A549 (cell line): ENCODE data around the gene MARCO. TPM values are rescaled to one million over a fixed set of nuclear protein-coding genes. Genes with fewer than 3 reads are reported as not detected.

Experiments used
- ATAC-seq, 2 experiments: fragments of 200-7000 bp in 1 of 2; fragments of >200 bp in 1 of 2; cut with Nextera tagmentation in 1 of 2; cut with Tn5 transposase in 1 of 2; 3 replicates each; pipeline versions ENCODE4 v1.8.0 to v1.9.1; 2018 to 2020; ENCODE audit warnings: mild to moderate bottlenecking in 1 of 2, moderate library complexity in 1 of 2
- CTCF ChIA-PET: fragments of 300-600 bp; sonication (Branson Sonifier 250); formaldehyde crosslinking; extraction: SDS; loops from one replicate; lab custom pipeline; 2021; ENCODE audit warnings: antibody characterized with exemption, inconsistent platforms; lab: Yijun Ruan, JAX
- POLR2A ChIA-PET: fragments of 350-600 bp; formaldehyde crosslinking; extraction: SDS; loops from one replicate; lab custom pipeline; 2021; ENCODE audit warnings: antibody characterized with exemption, inconsistent platforms; lab: Yijun Ruan, JAX
- DNase-seq, 2 experiments: peaks; one replicate each; pipeline versions ENCODE4 v3.0.0 to v3.0.0-alpha.2; 2011 to 2016; ENCODE audit warnings: low read depth in 1 of 2, low spot score in 1 of 2
- FAIRE-seq: peaks from 2 replicates; lab custom pipeline; 2011; peaks lifted over from hg19 to GRCh38; lab: Jason Lieb, UNC
- H3K27ac ChIP-seq, 2 experiments: fragments of >200 bp; sonication (Bioruptor Twin); formaldehyde crosslinking; 3 replicates each; pipeline ENCODE4 v1.5.1; 2016 to 2017
- H3K4me1 ChIP-seq: fragments of >200 bp; sonication (Bioruptor Twin); formaldehyde crosslinking; 3 replicates; pipeline ENCODE4 v1.6.1; 2016
- H3K4me2 ChIP-seq: fragments of >200 bp; sonication (Bioruptor Twin); formaldehyde crosslinking; 3 replicates; pipeline ENCODE4 v1.6.1; 2016
- H3K4me3 ChIP-seq: fragments of >200 bp; sonication (Bioruptor Twin); formaldehyde crosslinking; 3 replicates; pipeline ENCODE4 v1.5.1; 2016
- H3K9me3 ChIP-seq: fragments of >200 bp; sonication (Bioruptor Twin); formaldehyde crosslinking; 3 replicates; pipeline ENCODE4 v1.6.1; 2016
- BCL3 ChIP-seq: fragments of >200 bp; sonication (Bioruptor Twin); formaldehyde crosslinking; IDR thresholded peaks from 3 replicates; pipeline ENCODE4 v1.6.1; 2016
- CBX8 ChIP-seq: fragments of 200-600 bp; sonication (generic); IDR thresholded peaks from 2 replicates; pipeline ENCODE4 v1.6.1; 2016
- CEBPB ChIP-seq, 2 experiments: fragments of >200 bp in 1 of 2; sonication (Bioruptor Twin) in 1 of 2; formaldehyde crosslinking in 1 of 2; IDR thresholded peaks; 2 replicates each; pipeline ENCODE4 v1.6.1; 2012 to 2016
- CHD2 ChIP-seq: fragments of 150-350 bp; IDR thresholded peaks from 2 replicates; pipeline ENCODE4 v1.6.1; 2014; ENCODE audit warnings: low read length; ENCODE audit not compliant: partially characterized antibody
- CHD4 ChIP-seq: fragments of 200-600 bp; sonication (generic); IDR thresholded peaks from 2 replicates; pipeline ENCODE4 v1.6.1; 2016; ENCODE audit warnings: antibody characterized with exemption, mild to moderate bottlenecking, borderline replicate concordance
- CTCF ChIP-seq: fragments of >200 bp; sonication (Bioruptor Twin); formaldehyde crosslinking; IDR thresholded peaks from 3 replicates; pipeline ENCODE4 v1.5.1; 2016
- E2F6 ChIP-seq: IDR thresholded peaks from 2 replicates; pipeline ENCODE4 v1.6.1; 2012; ENCODE audit warnings: low read depth, borderline replicate concordance
- EHF ChIP-seq: fragments of 250-450 bp; sonication (Bioruptor Pico); IDR thresholded peaks from 2 replicates; pipeline ENCODE4 v1.5.0; 2020; ENCODE audit warnings: mild to moderate bottlenecking
- ESRRA ChIP-seq: fragments of 150-350 bp; IDR thresholded peaks from 2 replicates; pipeline ENCODE4 v1.6.1; 2014; ENCODE audit warnings: mild to moderate bottlenecking, low read length, borderline replicate concordance
- GATA3 ChIP-seq: IDR thresholded peaks from 2 replicates; pipeline ENCODE4 v1.6.1; 2012; ENCODE audit warnings: borderline replicate concordance
- HDAC2 ChIP-seq: fragments of 200-600 bp; sonication (generic); IDR thresholded peaks from 2 replicates; pipeline ENCODE4 v1.6.1; 2016
- HOXA7 ChIP-seq: fragments of 250-450 bp; sonication (Bioruptor Pico); IDR thresholded peaks from 2 replicates; pipeline ENCODE4 v1.5.0; 2020; ENCODE audit warnings: mild to moderate bottlenecking, moderate library complexity
- HOXB5 ChIP-seq: fragments of 250-450 bp; sonication (Bioruptor Pico); IDR thresholded peaks from 2 replicates; pipeline ENCODE4 v1.5.0; 2020; ENCODE audit warnings: mild to moderate bottlenecking, moderate library complexity
- KDM5A ChIP-seq: fragments of 200-600 bp; sonication (generic); IDR thresholded peaks from 2 replicates; pipeline ENCODE4 v1.6.1; 2016; ENCODE audit warnings: antibody characterized with exemption, mild to moderate bottlenecking
- MYC ChIP-seq: IDR thresholded peaks from 2 replicates; pipeline ENCODE4 v1.6.1; 2012; ENCODE audit warnings: mild to moderate bottlenecking, inconsistent platforms, low read length, improper control_type of control experiment, borderline replicate concordance
- NR3C1 ChIP-seq: fragments of >200 bp; sonication (Bioruptor Twin); formaldehyde crosslinking; IDR thresholded peaks from 3 replicates; pipeline ENCODE4 v1.6.1; 2017
- RAD21 ChIP-seq, 2 experiments: fragments of >200 bp in 1 of 2; sonication (Bioruptor Twin) in 1 of 2; formaldehyde crosslinking in 1 of 2; IDR thresholded peaks in 1 of 2; conservative IDR thresholded peaks in 1 of 2; 2 replicates in 1 of 2; 3 replicates in 1 of 2; pipeline ENCODE4 v1.6.1; 2012 to 2018; ENCODE audit warnings: inconsistent platforms in 1 of 2
- RCOR1 ChIP-seq: fragments of 150-350 bp; IDR thresholded peaks from 2 replicates; pipeline ENCODE4 v1.6.1; 2014; ENCODE audit warnings: antibody characterized with exemption, low read length, low read depth
- REST ChIP-seq: fragments of 200-600 bp; sonication (generic); IDR thresholded peaks from 2 replicates; pipeline ENCODE4 v1.6.1; 2016; ENCODE audit warnings: antibody characterized with exemption, mild to moderate bottlenecking, moderate library complexity
- SMC3 ChIP-seq: fragments of >200 bp; sonication (Bioruptor Twin); formaldehyde crosslinking; IDR thresholded peaks from 3 replicates; pipeline ENCODE4 v1.6.1; 2018; ENCODE audit warnings: inconsistent platforms
- TFCP2L1 ChIP-seq: fragments of 250-450 bp; sonication (Bioruptor Pico); IDR thresholded peaks from 2 replicates; pipeline ENCODE4 v1.5.0; 2021; ENCODE audit warnings: mild to moderate bottlenecking
- TP53 ChIP-seq: fragments of 250-450 bp; sonication (Bioruptor Pico); IDR thresholded peaks from 2 replicates; pipeline ENCODE4 v1.5.0; 2021; ENCODE audit warnings: mild to moderate bottlenecking, moderate library complexity
- ZSCAN20 ChIP-seq: fragments of 250-450 bp; sonication (Bioruptor Pico); IDR thresholded peaks from 2 replicates; pipeline ENCODE4 v1.8.0; 2022; ENCODE audit warnings: mild to moderate bottlenecking, moderate library complexity
- WGBS: methylation state at CpG from one replicate; pipeline ENCODE4 v1.1.6; 2017; ENCODE audit errors: missing lambda C conversion rate; 5-methylcytosine and 5-hydroxymethylcytosine counted together
- polyA plus RNA-seq, 4 experiments: library from polyadenylated mRNA; depleted of rRNA in 3 of 4; stranded (reverse); fragments of >200 nt; fragmentation: RNase III in 1 of 4; extraction: RNeasy Plus Mini Kit Qiagen cat#74134 plus additional on column Dnase treatment in 1 of 4; gene quantifications; 2 replicates in 3 of 4; 3 replicates in 1 of 4; pipeline ENCODE4 v1.2.3, GENCODE V29; 2011 to 2017

The MARCO gene
- polyA plus RNA-seq, 2 of the 4 experiments (the other 2 are of a cell fraction), result 0.05 TPM; not detected in 1

DNA sequence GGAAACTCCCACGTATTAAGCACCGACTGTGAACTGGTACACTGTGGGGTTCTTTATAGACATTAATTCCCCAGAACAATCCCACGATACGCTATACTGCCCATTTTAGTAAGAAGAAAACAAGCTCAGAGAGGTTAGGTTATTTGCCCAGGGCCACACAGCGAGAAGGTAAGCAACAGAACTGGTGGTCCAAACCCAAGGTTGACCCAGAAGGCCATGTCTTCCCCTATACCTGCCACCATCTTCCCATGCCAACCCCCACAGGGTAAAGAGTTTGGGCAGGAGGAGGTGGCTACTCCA is 69.9 kb downstream of the MARCO start:
- Histone ChIP-seq H3K27ac (0 out of 6 replicates have a peak overlapping the region, but pooled peaks of 1 of the 2 experiments have one; percentile 48), H3K9me3 (0 out of 3 replicates have a peak, but pooled peaks cover 3% of the 10 kb centered on the region), H3K4me2 (peak overlapping the region; percentile 78), H3K4me3 (0 out of 3 replicates have a peak overlapping the region, but pooled peaks have one; percentile 27), H3K4me1 (no peaks in the 10 kb centered on the region)
- ATAC-seq (no peak), DNase-seq (no peak), FAIRE-seq (no peak)
- ChIA-PET POLR2A (no interaction called here), CTCF (interaction anchor here (0.7 to 4.2 kb wide), 18 partner anchors 8 to 311 kb away, joined by 3 to 61 read pairs (median 4); no protein-coding TSS in a partner anchor)
- WGBS, result 52% methylated on average over 5 of the region's 5 CpGs
- TF ChIP-seq KDM5A (no peak), CBX8 (no peak), EHF (CRISPR knock-in tag) (no peak), CHD2 (no peak), NR3C1 (no peak), MYC (no peak), TP53 (CRISPR knock-in tag) (no peak), SMC3 (no peak), CHD4 (no peak), RAD21 (conservative IDR thresholded peaks at IDR 0.05 in 1 of 2, IDR thresholded peaks at IDR 0.05 in 1 of 2) (no peak), E2F6 (no peak), GATA3 (no peak), HOXA7 (no peak), RCOR1 (no peak)
- TF ChIP-seq, all 56 proteins: peak for 0

DNA sequence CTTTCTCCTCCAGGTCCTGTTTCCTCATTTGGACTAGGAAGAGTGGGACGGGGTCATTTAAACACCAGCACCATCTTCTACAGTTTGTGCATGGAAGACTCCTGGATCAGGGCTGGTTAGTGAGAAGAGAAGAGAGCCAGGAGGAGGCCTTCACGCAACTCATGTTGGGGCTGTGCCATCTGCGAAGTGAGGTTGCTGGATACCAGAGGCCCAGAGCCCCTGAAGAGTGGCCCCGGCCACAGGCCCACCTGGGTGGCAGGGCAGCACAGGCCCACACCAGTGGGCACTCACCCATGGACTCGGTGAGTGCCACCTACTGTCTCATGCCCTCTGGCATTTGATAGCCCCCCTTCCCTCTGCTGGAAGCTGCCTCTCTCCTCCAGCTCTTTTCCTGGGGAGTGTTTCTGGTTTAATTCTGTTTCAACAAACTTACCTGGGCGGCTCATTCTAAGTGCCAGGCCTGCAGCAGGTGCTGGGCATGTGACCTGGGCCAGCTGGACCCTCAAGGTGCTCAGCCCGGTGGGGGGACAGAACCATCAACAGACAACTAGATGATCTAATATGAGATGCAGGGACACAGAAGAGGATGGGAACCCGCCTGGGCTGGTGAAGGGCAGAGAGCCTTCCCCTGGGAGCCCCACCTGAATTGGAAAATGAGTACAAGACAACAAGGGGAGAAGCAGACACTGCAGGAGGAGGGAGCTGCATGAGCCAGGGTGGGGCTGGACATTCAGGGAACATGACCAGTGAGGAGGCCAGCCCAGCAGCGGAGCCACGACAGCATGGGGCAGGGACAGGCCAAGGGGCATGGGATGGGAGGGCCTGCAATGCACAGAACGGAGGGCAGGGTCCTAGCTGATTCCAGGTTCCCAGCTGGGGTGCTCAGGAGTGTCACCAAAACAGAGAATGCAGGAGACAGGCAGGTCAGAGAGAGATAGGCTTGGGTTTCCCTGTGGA is 70.6 kb downstream of the MARCO start:
- no peak for ATAC-seq
- no peak for FAIRE-seq
- no peak for TF ChIP-seq CTCF
- no peak for TF ChIP-seq BCL3
- no peak for TF ChIP-seq ESRRA
- TF ChIP-seq CEBPB (IDR thresholded peaks at IDR 0.05), result no peak
- no peak for TF ChIP-seq RCOR1
- no peak for TF ChIP-seq TFCP2L1
- no peak for TF ChIP-seq HOXB5 (CRISPR knock-in tag)
- no peak for TF ChIP-seq ZSCAN20 (CRISPR knock-in tag)
- no peak for TF ChIP-seq HDAC2
- no peak for TF ChIP-seq REST
- TF ChIP-seq RAD21 (conservative IDR thresholded peaks at IDR 0.05 in 1 of 2, IDR thresholded peaks at IDR 0.05 in 1 of 2), result no peak
- Histone ChIP-seq H3K4me3 (no peak overlapping the region), H3K4me2 (no peak overlapping the region), H3K4me1 (no peaks in the 10 kb centered on the region), H3K9me3 (0 out of 3 replicates have a peak, but pooled peaks cover 3% of the 10 kb centered on the region), H3K27ac (no peak overlapping the region)
- ChIA-PET POLR2A (no interaction called here), CTCF (interaction anchor here (0.7 to 4.2 kb wide), 18 partner anchors 8 to 310 kb away, joined by 3 to 61 read pairs (median 3); no protein-coding TSS in a partner anchor)
- 50% methylated on average over 11 of the region's 11 CpGs for WGBS
- DNase-seq, result no peak
